Panc1 (cell line): ENCODE results near the gene BCL2L12. TPM values are rescaled to one million over a fixed set of nuclear protein-coding genes. Genes with fewer than 3 reads are reported as not detected.
"Not testable (repeated sequence)": the region's sequence is repeated elsewhere in the genome, so short reads cannot be mapped to it uniquely, and the experiment has no call there.

Experiments used
- ATAC-seq: fragments of 200-7000 bp; cut with Tn5 transposase; 2 replicates; pipeline ENCODE4 v1.9.1; 2020; ENCODE audit warnings: mild to moderate bottlenecking, moderate library complexity
- BruUV-seq: library from RNA; stranded (reverse); fragments of 400-500 nt; replicated peaks from 2 replicates; lab custom pipeline; 2021; lab: Mats Ljungman, UMichigan
- CTCF ChIA-PET: fragments of 300-600 bp; sonication (Branson Sonifier 250); formaldehyde crosslinking; loops from one replicate; lab custom pipeline; 2022; ENCODE audit warnings: antibody characterized with exemption; lab: Charles Lee
- POLR2A ChIA-PET: fragments of 300-600 bp; sonication (Branson Sonifier 250); formaldehyde crosslinking; loops from one replicate; lab custom pipeline; 2022; ENCODE audit warnings: antibody characterized with exemption; lab: Charles Lee
- DNase-seq: peaks from one replicate; pipeline ENCODE4 v3.0.0-alpha.2; 2010; ENCODE audit warnings: low read depth, low spot score
- H3K27ac ChIP-seq: 2 replicates; pipeline ENCODE4 v1.5.1; 2011; ENCODE audit warnings: mild to moderate bottlenecking, low read length, inconsistent platforms
- H3K27me3 ChIP-seq: fragments of 200-500 bp; sonication (Bioruptor generic); 2 replicates; pipeline ENCODE4 v1.6.0; 2014; ENCODE audit warnings: low read length, inconsistent platforms; ENCODE audit not compliant: control insufficient read depth, insufficient read depth
- H3K36me3 ChIP-seq: fragments of 200-500 bp; sonication (Bioruptor generic); 2 replicates; pipeline ENCODE4 v1.5.1; 2014; ENCODE audit warnings: inconsistent platforms, mild to moderate bottlenecking, low read length, moderate library complexity; ENCODE audit not compliant: control insufficient read depth, insufficient read depth
- H3K4me1 ChIP-seq: 2 replicates; pipeline ENCODE4 v1.5.1; 2011; ENCODE audit warnings: inconsistent platforms, mild to moderate bottlenecking, low read length, moderate library complexity; ENCODE audit not compliant: control insufficient read depth, insufficient read depth
- H3K4me3 ChIP-seq, 2 experiments: 2 replicates each; pipeline ENCODE4 v1.5.1; 2011 to 2012; ENCODE audit warnings: low read depth in 2 of 2, low read length in 2 of 2, mild to moderate bottlenecking in 2 of 2, inconsistent platforms in 1 of 2, moderate library complexity in 1 of 2
- H3K9me3 ChIP-seq: fragments of 200-500 bp; sonication (Bioruptor generic); 2 replicates; pipeline ENCODE4 v1.5.1; 2014; ENCODE audit warnings: low read depth, mild to moderate bottlenecking, inconsistent platforms, low read length, moderate library complexity; ENCODE audit not compliant: control insufficient read depth, insufficient read depth
- POLR2AphosphoS5 ChIP-seq: IDR thresholded peaks from 2 replicates; pipeline ENCODE4 v1.6.1; 2012; ENCODE audit warnings: mild to moderate bottlenecking, low read depth, low read length, moderate library complexity
- SIN3A ChIP-seq: IDR thresholded peaks from 2 replicates; pipeline ENCODE4 v1.6.1; 2012; ENCODE audit warnings: low read depth, mild to moderate bottlenecking, low read length, moderate library complexity, borderline replicate concordance; ENCODE audit not compliant: insufficient read depth
- TCF7L2 ChIP-seq: IDR thresholded peaks from 2 replicates; pipeline ENCODE4 v1.6.1; 2011; ENCODE audit warnings: mild to moderate bottlenecking, low read depth, low read length, inconsistent platforms
- in situ Hi-C: cut with HindIII; loops from 2 replicates; pipeline ENCODE4 v1.10.0; 2016; ENCODE audit warnings: low sequenced_read_pairs, low pct_unique_long_range_greater_than_20kb
- intact Hi-C: fragments of 100-400 bp; cut with micrococcal nuclease; formaldehyde crosslinking; loops from one replicate; pipeline ENCODE4 v1.10.0; 2022; ENCODE audit not compliant: unreplicated experiment
- total RNA-seq: library from RNA; stranded (reverse); gene quantifications from one replicate; pipeline ENCODE4 v1.2.1, GENCODE V29; 2021; ENCODE audit not compliant: unreplicated experiment
- TF ChIP-seq, protein P1 (sequence below): fragments of 450-650 bp; IDR thresholded peaks from 2 replicates; pipeline ENCODE4 v1.5.1; 2017; ENCODE audit warnings: mild to moderate bottlenecking
- TF ChIP-seq, protein P2 (sequence below), 2 experiments: IDR thresholded peaks; 2 replicates each; pipeline ENCODE4 v1.6.1; 2011 to 2012; ENCODE audit warnings: low read depth in 2 of 2, control low read depth in 1 of 2, low read length in 1 of 2, mild to moderate bottlenecking in 1 of 2, moderate library complexity in 1 of 2; ENCODE audit not compliant: insufficient read depth in 1 of 2

The BCL2L12 gene
- total RNA-seq, 1 experiment from 2014 or later = 69.6 TPM

DNA sequence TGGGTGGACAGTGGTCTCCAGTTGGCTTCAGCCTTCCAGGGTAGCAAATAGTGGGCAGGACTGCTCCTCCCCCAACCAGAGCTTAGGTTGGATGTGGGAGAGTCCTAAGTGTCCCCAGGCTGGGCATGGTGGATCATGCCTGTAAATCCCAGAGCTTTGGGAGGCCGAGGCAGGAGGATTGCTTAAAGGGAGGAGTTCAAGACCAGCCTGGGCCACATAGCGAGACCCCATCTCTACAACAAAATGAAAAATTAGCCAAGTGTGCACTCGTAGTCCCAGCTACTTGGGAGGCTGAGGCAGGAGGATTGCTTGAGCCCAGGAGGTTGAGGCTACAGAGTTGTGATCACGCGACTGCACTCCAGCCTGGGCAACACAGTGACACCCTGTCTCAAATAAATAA, 33.2 kb upstream of the BCL2L12 start:
- Histone ChIP-seq H3K27ac (no peak overlapping the region), H3K27me3 (no peaks in the 10 kb centered on the region), H3K4me1 (no peaks in the 10 kb centered on the region), H3K4me3 (no peak overlapping the region), H3K9me3 (no peaks in the 10 kb centered on the region), H3K36me3 (no peaks in the 10 kb centered on the region)
- no TSS peak for BruUV-seq
- ChIA-PET CTCF (no interaction called here), POLR2A (no interaction called here)
- in situ Hi-C loops = no loop called here
- intact Hi-C loops = no loop called here
- no peak for TF ChIP-seq POLR2AphosphoS5
- TF ChIP-seq TCF7L2 = no peak
- TF ChIP-seq SIN3A = no peak
- TF ChIP-seq, protein P1, sequence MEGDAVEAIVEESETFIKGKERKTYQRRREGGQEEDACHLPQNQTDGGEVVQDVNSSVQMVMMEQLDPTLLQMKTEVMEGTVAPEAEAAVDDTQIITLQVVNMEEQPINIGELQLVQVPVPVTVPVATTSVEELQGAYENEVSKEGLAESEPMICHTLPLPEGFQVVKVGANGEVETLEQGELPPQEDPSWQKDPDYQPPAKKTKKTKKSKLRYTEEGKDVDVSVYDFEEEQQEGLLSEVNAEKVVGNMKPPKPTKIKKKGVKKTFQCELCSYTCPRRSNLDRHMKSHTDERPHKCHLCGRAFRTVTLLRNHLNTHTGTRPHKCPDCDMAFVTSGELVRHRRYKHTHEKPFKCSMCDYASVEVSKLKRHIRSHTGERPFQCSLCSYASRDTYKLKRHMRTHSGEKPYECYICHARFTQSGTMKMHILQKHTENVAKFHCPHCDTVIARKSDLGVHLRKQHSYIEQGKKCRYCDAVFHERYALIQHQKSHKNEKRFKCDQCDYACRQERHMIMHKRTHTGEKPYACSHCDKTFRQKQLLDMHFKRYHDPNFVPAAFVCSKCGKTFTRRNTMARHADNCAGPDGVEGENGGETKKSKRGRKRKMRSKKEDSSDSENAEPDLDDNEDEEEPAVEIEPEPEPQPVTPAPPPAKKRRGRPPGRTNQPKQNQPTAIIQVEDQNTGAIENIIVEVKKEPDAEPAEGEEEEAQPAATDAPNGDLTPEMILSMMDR = no peak
- TF ChIP-seq, protein P2, sequence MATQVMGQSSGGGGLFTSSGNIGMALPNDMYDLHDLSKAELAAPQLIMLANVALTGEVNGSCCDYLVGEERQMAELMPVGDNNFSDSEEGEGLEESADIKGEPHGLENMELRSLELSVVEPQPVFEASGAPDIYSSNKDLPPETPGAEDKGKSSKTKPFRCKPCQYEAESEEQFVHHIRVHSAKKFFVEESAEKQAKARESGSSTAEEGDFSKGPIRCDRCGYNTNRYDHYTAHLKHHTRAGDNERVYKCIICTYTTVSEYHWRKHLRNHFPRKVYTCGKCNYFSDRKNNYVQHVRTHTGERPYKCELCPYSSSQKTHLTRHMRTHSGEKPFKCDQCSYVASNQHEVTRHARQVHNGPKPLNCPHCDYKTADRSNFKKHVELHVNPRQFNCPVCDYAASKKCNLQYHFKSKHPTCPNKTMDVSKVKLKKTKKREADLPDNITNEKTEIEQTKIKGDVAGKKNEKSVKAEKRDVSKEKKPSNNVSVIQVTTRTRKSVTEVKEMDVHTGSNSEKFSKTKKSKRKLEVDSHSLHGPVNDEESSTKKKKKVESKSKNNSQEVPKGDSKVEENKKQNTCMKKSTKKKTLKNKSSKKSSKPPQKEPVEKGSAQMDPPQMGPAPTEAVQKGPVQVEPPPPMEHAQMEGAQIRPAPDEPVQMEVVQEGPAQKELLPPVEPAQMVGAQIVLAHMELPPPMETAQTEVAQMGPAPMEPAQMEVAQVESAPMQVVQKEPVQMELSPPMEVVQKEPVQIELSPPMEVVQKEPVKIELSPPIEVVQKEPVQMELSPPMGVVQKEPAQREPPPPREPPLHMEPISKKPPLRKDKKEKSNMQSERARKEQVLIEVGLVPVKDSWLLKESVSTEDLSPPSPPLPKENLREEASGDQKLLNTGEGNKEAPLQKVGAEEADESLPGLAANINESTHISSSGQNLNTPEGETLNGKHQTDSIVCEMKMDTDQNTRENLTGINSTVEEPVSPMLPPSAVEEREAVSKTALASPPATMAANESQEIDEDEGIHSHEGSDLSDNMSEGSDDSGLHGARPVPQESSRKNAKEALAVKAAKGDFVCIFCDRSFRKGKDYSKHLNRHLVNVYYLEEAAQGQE (IDR thresholded peaks at IDR 0.05; ENCODE audit: insufficient read depth in 1 of 2, low read depth in 2 of 2, low read length in 1 of 2) = no peak
- ATAC-seq (no peak), DNase-seq (no peak)

DNA sequence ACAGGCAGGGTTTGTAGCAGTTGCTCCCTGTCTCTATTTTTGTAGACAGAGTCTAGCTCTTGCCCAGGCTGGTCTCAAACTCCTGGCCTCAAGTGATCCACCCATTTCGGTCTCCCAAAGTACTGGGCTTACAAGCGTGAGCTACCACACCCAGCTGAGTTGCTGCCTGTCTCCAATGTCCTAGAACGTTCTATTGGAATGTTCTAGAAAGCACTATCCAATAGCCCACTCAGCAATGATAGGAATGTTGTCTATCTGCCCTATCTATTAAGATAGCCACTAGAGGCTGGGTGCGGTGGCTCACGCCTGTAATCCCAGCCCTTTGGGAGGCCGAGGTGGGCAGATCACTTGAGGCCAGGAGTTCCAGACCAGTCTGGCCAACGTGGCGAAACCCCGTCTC, 32.5 kb upstream of the BCL2L12 start:
- H3K4me3 ChIP-seq, in situ Hi-C loops, H3K27ac ChIP-seq, H3K27me3 ChIP-seq, H3K9me3 ChIP-seq, H3K36me3 ChIP-seq, DNase-seq, CTCF ChIA-PET, H3K4me1 ChIP-seq, BruUV-seq, ATAC-seq, intact Hi-C loops, POLR2A ChIA-PET: not testable (repeated sequence)

DNA sequence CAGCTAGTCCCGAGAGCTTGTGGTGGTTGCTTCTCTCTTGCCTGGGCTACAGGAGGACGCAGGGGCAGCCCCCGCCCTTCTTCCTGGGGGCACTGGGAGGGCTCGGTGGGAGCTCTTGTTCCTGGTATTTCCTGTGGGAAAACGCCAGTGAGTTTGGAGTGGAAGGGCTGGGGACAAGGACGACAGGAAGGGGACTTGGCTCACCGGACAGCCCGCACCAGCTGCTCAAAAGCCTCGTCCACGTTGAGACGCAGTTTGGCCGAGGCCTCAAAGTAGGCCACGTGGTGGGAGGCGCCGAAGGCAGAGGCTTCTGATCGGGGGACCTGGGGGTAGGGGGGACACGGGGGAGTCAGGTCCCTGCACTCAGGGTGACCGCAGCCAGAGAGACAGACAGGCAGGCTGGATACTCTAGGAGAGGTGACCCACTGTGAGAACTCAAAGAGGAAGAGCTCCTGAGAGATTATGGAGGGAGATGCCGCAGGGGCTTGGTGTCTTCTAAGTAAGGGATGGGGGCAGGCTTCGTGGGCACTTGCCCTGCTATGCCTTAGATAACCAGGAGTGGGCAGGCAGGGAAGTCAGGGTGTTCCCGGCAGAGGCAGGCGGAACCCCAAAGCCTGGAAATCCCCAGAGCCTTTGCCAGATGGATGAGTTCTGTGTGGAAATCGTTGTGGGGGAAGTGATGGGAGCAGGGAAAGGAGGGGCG, 30.1 kb upstream of the BCL2L12 start:
- POLR2A ChIA-PET = interaction anchor here (0.5 kb wide), 1 partner anchor 42 kb away, joined by 4 read pairs; no protein-coding TSS in a partner anchor
- in situ Hi-C loops = no loop called here
- CTCF ChIA-PET = no interaction called here

More for the DNA sequence above, 30.1 kb upstream of the BCL2L12 start:
- H3K4me1 ChIP-seq = peaks cover 3% of the 10 kb centered on the region; the same call in 1 of the 2 replicates
- BruUV-seq = no TSS peak
- H3K4me3 ChIP-seq = no peak overlapping the region
- intact Hi-C loops = no loop called here
- H3K9me3 ChIP-seq = no peaks in the 10 kb centered on the region
- DNase-seq (no peak), ATAC-seq (no peak)
- H3K36me3 ChIP-seq = no peaks in the 10 kb centered on the region
- TF ChIP-seq POLR2AphosphoS5 = no peak
- no peaks in the 10 kb centered on the region for H3K27me3 ChIP-seq
- no peak overlapping the region for H3K27ac ChIP-seq
